ENCODE measurements around the gene DUSP22. TPM values are rescaled to one million over a fixed set of nuclear protein-coding genes. Genes with fewer than 3 reads are reported as not detected.

DUSP22 gene
- total RNA-seq, 1 experiment from 2014 or later = 18.6 TPM

GRCh38 chr6:400815-401214, 108.5 kb downstream of the DUSP22 start:
- DNase-seq = no peak
- BruUV-seq (replicated peaks) = no TSS peak
- no peaks in the 10 kb centered on the region for H3K27me3 ChIP-seq (replicated peaks; ENCODE audit: control insufficient read depth, insufficient read depth, low read length)
- H3K36me3 ChIP-seq (ENCODE audit: control insufficient read depth, insufficient read depth, low read length) = no peaks in the 10 kb centered on the region; the same call in 1 of the 2 replicates
- H3K9me3 Mint-ChIP-seq (ENCODE audit: unreplicated experiment) = no peaks in the 10 kb centered on the region
- H3K4me1 Mint-ChIP-seq (ENCODE audit: low read depth, unreplicated experiment) = no peaks in the 10 kb centered on the region
- TF ChIP-seq CTCF (IDR thresholded peaks at IDR 0.05; ENCODE audit: insufficient read depth in 1 of 2, low read depth in 1 of 2, low read length in 1 of 2, severe bottlenecking in 1 of 2, unreplicated experiment in 1 of 2) = no peak
- peaks cover 17% of the 10 kb centered on the region for H3K27me3 Mint-ChIP-seq (ENCODE audit: insufficient read depth, unreplicated experiment)
- POLR2A ChIA-PET = no interaction called here
- H3K4me3 ChIP-seq (ENCODE audit: low read depth, low read length) = no peak overlapping the region
- H3K4me3 Mint-ChIP-seq (ENCODE audit: unreplicated experiment) = no peak overlapping the region
- H3K9me3 ChIP-seq = no peaks in the 10 kb centered on the region
- H3K4me1 ChIP-seq = no peaks in the 10 kb centered on the region
- CTCF ChIA-PET = no interaction called here
- H3K27ac Mint-ChIP-seq (ENCODE audit: unreplicated experiment) = no peak overlapping the region
- intact Hi-C loops (cut with micrococcal nuclease; ENCODE audit: unreplicated experiment) = no loop called here
- H3K36me3 Mint-ChIP-seq (ENCODE audit: insufficient read depth, unreplicated experiment) = no peaks in the 10 kb centered on the region

Other genes with a start within 250 kb of the DUSP22 start
- gene IRF4, start 99.3 kb downstream of the DUSP22 start, total RNA-seq (2022) = not detected in 2 replicates